CD4-positive, alpha-beta T cell treated with Interleukin-4 for 4 hours (primary cell): ENCODE measurements around the gene CTNNA3.

Source experiments
- DNase-seq: peaks from one replicate; pipeline ENCODE4 v3.0.0-alpha.2; 2020

Gene CTNNA3

GRCh38 chr10:65950075-65950474, 1745.9 kb downstream of the CTNNA3 start:
- no peak for DNase-seq

GRCh38 chr10:65949526-65949925, 1746.5 kb downstream of the CTNNA3 start:
- no peak for DNase-seq

- DNase-seq = no peak
Measured at GRCh38 chr10:65945061-65945460, 1750.9 kb downstream of the CTNNA3 start.

- DNase-seq = no peak
Measured at GRCh38 chr10:65943451-65943850, 1752.5 kb downstream of the CTNNA3 start.

GRCh38 chr10:65940816-65941662, 1755.0 kb downstream of the CTNNA3 start:
- DNase-seq = no peak

- DNase-seq = no peak
Measured at GRCh38 chr10:65940105-65940504, 1755.9 kb downstream of the CTNNA3 start.

- no peak for DNase-seq
Measured at GRCh38 chr10:65931291-65932070, 1764.5 kb downstream of the CTNNA3 start.

GRCh38 chr10:65911151-65911835, 1784.7 kb downstream of the CTNNA3 start:
- no peak for DNase-seq

GRCh38 chr10:65910209-65910608, 1785.8 kb downstream of the CTNNA3 start:
- no peak for DNase-seq

- no peak for DNase-seq
Measured at GRCh38 chr10:65907199-65907712, 1788.7 kb downstream of the CTNNA3 start.

- DNase-seq = no peak
Measured at GRCh38 chr10:65903620-65904019, 1792.4 kb downstream of the CTNNA3 start.

GRCh38 chr10:65900271-65900670, 1795.7 kb downstream of the CTNNA3 start:
- DNase-seq = no peak

- DNase-seq = no peak
Measured at GRCh38 chr10:65898055-65898454, 1797.9 kb downstream of the CTNNA3 start.

GRCh38 chr10:65894961-65895360, 1801.0 kb downstream of the CTNNA3 start:
- DNase-seq = no peak

GRCh38 chr10:65894379-65894778, 1801.6 kb downstream of the CTNNA3 start:
- DNase-seq = no peak

GRCh38 chr10:65893676-65894075, 1802.3 kb downstream of the CTNNA3 start:
- DNase-seq = no peak

GRCh38 chr10:65892284-65892683, 1803.7 kb downstream of the CTNNA3 start:
- DNase-seq = no peak

- no peak for DNase-seq
Measured at GRCh38 chr10:65891073-65891981, 1804.7 kb downstream of the CTNNA3 start.

GRCh38 chr10:65864529-65864928, 1831.5 kb downstream of the CTNNA3 start:
- DNase-seq = no peak

- no peak for DNase-seq
Measured at GRCh38 chr10:65864036-65864435, 1832.0 kb downstream of the CTNNA3 start.
